OCI-LY1 (cell line): ENCODE measurements around the gene GTF2H3.

Experiments used
- EZH2 ChIP-seq: fragments of 200-600 bp; sonication (generic), shearing (Covaris generic); IDR thresholded peaks from 2 replicates; pipeline ENCODE4 v1.8.0; 2017; ENCODE audit warnings: borderline replicate concordance, mixed run types, mild to moderate bottlenecking, antibody characterized with exemption, low read length, moderate library complexity, mixed read lengths
- TF ChIP-seq, protein P1 (sequence below): fragments of 200-600 bp; sonication (generic), shearing (Covaris generic); IDR thresholded peaks from 2 replicates; pipeline ENCODE4 v1.5.1; 2017; ENCODE audit warnings: mild to moderate bottlenecking, antibody characterized with exemption, low read length, moderate library complexity, mixed read lengths

DNA sequence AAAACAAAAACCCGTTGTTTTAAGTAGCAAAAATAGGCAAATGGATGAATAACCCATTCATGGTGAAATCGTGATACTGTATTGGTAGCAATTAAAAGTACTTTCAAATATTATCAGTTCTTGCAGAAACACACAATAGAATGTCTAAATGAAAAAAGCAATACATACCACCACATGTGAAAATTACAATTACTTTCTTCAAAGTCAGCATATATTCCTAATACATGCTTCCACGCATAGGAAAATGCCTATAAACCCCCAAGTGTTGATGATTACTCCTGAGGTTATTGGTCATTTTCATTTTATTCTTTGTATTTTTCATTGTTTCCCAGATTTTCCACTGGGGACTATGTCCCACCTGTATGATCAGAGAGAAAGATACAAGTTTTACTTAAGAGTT, 16.5 kb upstream of the GTF2H3 start:
- TF ChIP-seq, protein P1, sequence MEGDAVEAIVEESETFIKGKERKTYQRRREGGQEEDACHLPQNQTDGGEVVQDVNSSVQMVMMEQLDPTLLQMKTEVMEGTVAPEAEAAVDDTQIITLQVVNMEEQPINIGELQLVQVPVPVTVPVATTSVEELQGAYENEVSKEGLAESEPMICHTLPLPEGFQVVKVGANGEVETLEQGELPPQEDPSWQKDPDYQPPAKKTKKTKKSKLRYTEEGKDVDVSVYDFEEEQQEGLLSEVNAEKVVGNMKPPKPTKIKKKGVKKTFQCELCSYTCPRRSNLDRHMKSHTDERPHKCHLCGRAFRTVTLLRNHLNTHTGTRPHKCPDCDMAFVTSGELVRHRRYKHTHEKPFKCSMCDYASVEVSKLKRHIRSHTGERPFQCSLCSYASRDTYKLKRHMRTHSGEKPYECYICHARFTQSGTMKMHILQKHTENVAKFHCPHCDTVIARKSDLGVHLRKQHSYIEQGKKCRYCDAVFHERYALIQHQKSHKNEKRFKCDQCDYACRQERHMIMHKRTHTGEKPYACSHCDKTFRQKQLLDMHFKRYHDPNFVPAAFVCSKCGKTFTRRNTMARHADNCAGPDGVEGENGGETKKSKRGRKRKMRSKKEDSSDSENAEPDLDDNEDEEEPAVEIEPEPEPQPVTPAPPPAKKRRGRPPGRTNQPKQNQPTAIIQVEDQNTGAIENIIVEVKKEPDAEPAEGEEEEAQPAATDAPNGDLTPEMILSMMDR, result no peak
- no peak for TF ChIP-seq EZH2
